Activated B cell treated with CpG ODN at 0.5 μM for 24 hours (primary cell): ENCODE results near the gene CTNND2. TPM values are rescaled to one million over a fixed set of nuclear protein-coding genes. Genes with fewer than 3 reads are reported as not detected.

Experiments
- ATAC-seq: fragments of 200-7000 bp; cut with Tn5 transposase; one replicate; pipeline ENCODE4 v1.10.0; 2021; ENCODE audit warnings: low read depth, mild to moderate bottlenecking, moderate library complexity
- CTCF ChIA-PET: fragments of 350-600 bp; sonication (Branson Sonifier 250); formaldehyde crosslinking; loops from one replicate; lab custom pipeline; 2021; ENCODE audit warnings: antibody characterized with exemption; lab: Charles Lee
- POLR2A ChIA-PET: fragments of 350-600 bp; sonication (Branson Sonifier 250); formaldehyde crosslinking; loops from one replicate; lab custom pipeline; 2021; ENCODE audit warnings: antibody characterized with exemption; lab: Charles Lee
- DNase-seq: peaks from one replicate; pipeline ENCODE4 v3.0.0; 2022
- H3K27ac Mint-ChIP-seq: one replicate; pipeline ENCODE4 v1.8.0; 2020; ENCODE audit warnings: mixed read lengths
- H3K27me3 Mint-ChIP-seq: one replicate; pipeline ENCODE4 v1.8.0; 2021; ENCODE audit warnings: mixed read lengths
- H3K36me3 Mint-ChIP-seq: one replicate; pipeline ENCODE4 v1.8.0; 2021; ENCODE audit warnings: low read depth, mixed read lengths
- H3K4me1 Mint-ChIP-seq: one replicate; pipeline ENCODE4 v1.8.0; 2021; ENCODE audit warnings: mixed read lengths
- H3K4me3 Mint-ChIP-seq: one replicate; pipeline ENCODE4 v1.8.0; 2020; ENCODE audit warnings: mild to moderate bottlenecking, mixed read lengths
- H3K9me3 Mint-ChIP-seq: one replicate; pipeline ENCODE4 v1.8.0; 2020; ENCODE audit warnings: mixed read lengths
- intact Hi-C: fragments of 100-400 bp; cut with micrococcal nuclease; formaldehyde crosslinking; loops from one replicate; pipeline ENCODE4 v1.15.1; 2024
- total RNA-seq: library from RNA; stranded (reverse); gene quantifications from 2 replicates; pipeline ENCODE4 v1.2.3, GENCODE V29; 2022
- TF ChIP-seq, protein P1 (sequence below): fragments of 200-600 bp; IDR thresholded peaks from one replicate; pipeline ENCODE4 v1.8.0; 2022; ENCODE audit warnings: antibody characterized with exemption, mild to moderate bottlenecking

Gene CTNND2
- total RNA-seq, 1 donor from 2014 or later = not detected

GRCh38 chr5:11607944-11608483 is 296.2 kb downstream of the CTNND2 start:
- Mint-ChIP-seq H3K4me3 (no peak overlapping the region), H3K9me3 (peaks cover 2% of the 10 kb centered on the region), H3K27ac (no peak overlapping the region), H3K27me3 (no peaks in the 10 kb centered on the region), H3K4me1 (no peaks in the 10 kb centered on the region), H3K36me3 (no peaks in the 10 kb centered on the region)
- ATAC-seq (no peak), DNase-seq (no peak)
- CTCF ChIA-PET = no interaction called here
- POLR2A ChIA-PET = no interaction called here
- intact Hi-C loops = no loop called here
- TF ChIP-seq, protein P1, sequence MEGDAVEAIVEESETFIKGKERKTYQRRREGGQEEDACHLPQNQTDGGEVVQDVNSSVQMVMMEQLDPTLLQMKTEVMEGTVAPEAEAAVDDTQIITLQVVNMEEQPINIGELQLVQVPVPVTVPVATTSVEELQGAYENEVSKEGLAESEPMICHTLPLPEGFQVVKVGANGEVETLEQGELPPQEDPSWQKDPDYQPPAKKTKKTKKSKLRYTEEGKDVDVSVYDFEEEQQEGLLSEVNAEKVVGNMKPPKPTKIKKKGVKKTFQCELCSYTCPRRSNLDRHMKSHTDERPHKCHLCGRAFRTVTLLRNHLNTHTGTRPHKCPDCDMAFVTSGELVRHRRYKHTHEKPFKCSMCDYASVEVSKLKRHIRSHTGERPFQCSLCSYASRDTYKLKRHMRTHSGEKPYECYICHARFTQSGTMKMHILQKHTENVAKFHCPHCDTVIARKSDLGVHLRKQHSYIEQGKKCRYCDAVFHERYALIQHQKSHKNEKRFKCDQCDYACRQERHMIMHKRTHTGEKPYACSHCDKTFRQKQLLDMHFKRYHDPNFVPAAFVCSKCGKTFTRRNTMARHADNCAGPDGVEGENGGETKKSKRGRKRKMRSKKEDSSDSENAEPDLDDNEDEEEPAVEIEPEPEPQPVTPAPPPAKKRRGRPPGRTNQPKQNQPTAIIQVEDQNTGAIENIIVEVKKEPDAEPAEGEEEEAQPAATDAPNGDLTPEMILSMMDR = no peak

- Mint-ChIP-seq H3K4me3 (no peak overlapping the region), H3K27me3 (no peaks in the 10 kb centered on the region), H3K36me3 (no peaks in the 10 kb centered on the region), H3K9me3 (no peaks in the 10 kb centered on the region), H3K4me1 (no peaks in the 10 kb centered on the region), H3K27ac (no peak overlapping the region)
- DNase-seq = no peak
- TF ChIP-seq, protein P1 = no peak
- CTCF ChIA-PET = no interaction called here
- ATAC-seq = no peak
- POLR2A ChIA-PET = no interaction called here
- intact Hi-C loops = no loop called here
Observed at GRCh38 chr5:11602298-11602697, 301.9 kb downstream of the CTNND2 start.

- Mint-ChIP-seq H3K9me3 (no peaks in the 10 kb centered on the region), H3K27me3 (no peaks in the 10 kb centered on the region), H3K4me1 (no peaks in the 10 kb centered on the region), H3K36me3 (no peaks in the 10 kb centered on the region), H3K27ac (no peak overlapping the region), H3K4me3 (no peak overlapping the region)
- no peak for DNase-seq
- ChIA-PET CTCF (no interaction called here), POLR2A (no interaction called here)
- intact Hi-C loops = no loop called here
- TF ChIP-seq, protein P1 = no peak
- ATAC-seq = no peak
Observed at GRCh38 chr5:11599499-11599898, 304.7 kb downstream of the CTNND2 start.

DNA sequence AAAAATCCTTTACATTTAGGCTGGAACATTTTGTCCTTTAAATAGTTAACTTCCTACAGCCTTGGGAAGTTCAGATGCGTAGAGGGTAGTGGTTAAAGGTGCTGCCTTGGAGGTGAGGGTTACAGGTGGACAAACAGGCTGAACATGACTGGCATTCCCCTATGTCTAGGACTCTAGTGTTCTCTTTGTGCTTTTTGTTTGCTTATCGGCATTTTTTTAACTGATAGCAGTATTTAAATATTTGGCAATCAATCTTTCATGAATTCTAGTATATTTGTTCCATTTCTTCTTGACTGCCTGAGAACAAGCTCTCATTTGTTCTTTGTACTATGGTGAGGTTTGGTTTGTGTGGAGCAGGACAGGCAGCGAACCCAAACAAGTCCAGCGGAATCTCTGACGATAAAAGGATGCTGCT is 307.6 kb downstream of the CTNND2 start:
- Mint-ChIP-seq H3K27ac (no peak overlapping the region), H3K27me3 (no peaks in the 10 kb centered on the region), H3K36me3 (no peaks in the 10 kb centered on the region), H3K4me1 (no peaks in the 10 kb centered on the region), H3K9me3 (no peaks in the 10 kb centered on the region), H3K4me3 (no peak overlapping the region)
- no peak for ATAC-seq
- intact Hi-C loops = no loop called here
- ChIA-PET CTCF (no interaction called here), POLR2A (no interaction called here)
- TF ChIP-seq, protein P1 = no peak
- DNase-seq = no peak

- Mint-ChIP-seq H3K4me3 (no peak overlapping the region), H3K4me1 (no peaks in the 10 kb centered on the region), H3K9me3 (no peaks in the 10 kb centered on the region), H3K27me3 (no peaks in the 10 kb centered on the region), H3K27ac (no peak overlapping the region), H3K36me3 (no peaks in the 10 kb centered on the region)
- DNase-seq (no peak), ATAC-seq (no peak)
- POLR2A ChIA-PET = no interaction called here
- CTCF ChIA-PET = no interaction called here
- TF ChIP-seq, protein P1 = no peak
- intact Hi-C loops = no loop called here
Observed at GRCh38 chr5:11596185-11596584, 308.1 kb downstream of the CTNND2 start.
